T-helper 2 cell treated with Interferon-gamma antibody and Interleukin-4, amounts not matched to agents 5 μg/mL and 100 μg/mL, for 36 hours (primary cell): Measurements from ENCODE around the gene UBE2O.

Source experiments
- DNase-seq: peaks from one replicate; pipeline ENCODE4 v3.0.0; 2021; ENCODE audit warnings: low spot score
- H3K27ac Mint-ChIP-seq: one replicate; pipeline ENCODE4 v1.8.0; 2021; ENCODE audit warnings: mild to moderate bottlenecking, mixed read lengths
- H3K27me3 Mint-ChIP-seq: one replicate; pipeline ENCODE4 v1.8.0; 2021; ENCODE audit warnings: low read depth, mixed read lengths
- H3K36me3 Mint-ChIP-seq: one replicate; pipeline ENCODE4 v1.8.0; 2021; ENCODE audit warnings: low read depth, mixed read lengths
- H3K4me1 Mint-ChIP-seq: one replicate; pipeline ENCODE4 v1.8.0; 2021; ENCODE audit warnings: low read depth, mixed read lengths
- H3K4me3 Mint-ChIP-seq: one replicate; pipeline ENCODE4 v1.8.0; 2022; ENCODE audit warnings: mild to moderate bottlenecking, moderate library complexity, mixed read lengths
- H3K9me3 Mint-ChIP-seq: one replicate; pipeline ENCODE4 v1.8.0; 2021; ENCODE audit warnings: mixed read lengths

UBE2O gene

GRCh38 chr17:76432004-76432403 is 20.9 kb downstream of the UBE2O start:
- Mint-ChIP-seq H3K36me3 (peaks cover 3% of the 10 kb centered on the region), H3K27ac (no peak overlapping the region), H3K9me3 (no peaks in the 10 kb centered on the region), H3K4me3 (no peak overlapping the region), H3K27me3 (no peaks in the 10 kb centered on the region), H3K4me1 (peaks cover 7% of the 10 kb centered on the region)
- no peak for DNase-seq

GRCh38 chr17:76431509-76431908 is 21.4 kb downstream of the UBE2O start:
- no peak for DNase-seq
- Mint-ChIP-seq H3K36me3 (peaks cover 3% of the 10 kb centered on the region), H3K4me1 (peaks cover 7% of the 10 kb centered on the region), H3K9me3 (no peaks in the 10 kb centered on the region), H3K4me3 (no peak overlapping the region), H3K27ac (no peak overlapping the region), H3K27me3 (no peaks in the 10 kb centered on the region)

GRCh38 chr17:76428511-76428910 is 24.4 kb downstream of the UBE2O start:
- no peak for DNase-seq
- Mint-ChIP-seq H3K9me3 (no peaks in the 10 kb centered on the region), H3K4me3 (no peak overlapping the region), H3K4me1 (peaks cover 7% of the 10 kb centered on the region), H3K27ac (no peak overlapping the region), H3K27me3 (no peaks in the 10 kb centered on the region), H3K36me3 (peaks cover 3% of the 10 kb centered on the region)

- H3K4me3 Mint-ChIP-seq, result no peak overlapping the region
- H3K27me3 Mint-ChIP-seq, result no peaks in the 10 kb centered on the region
- DNase-seq, result no peak
- peaks cover 3% of the 10 kb centered on the region for H3K36me3 Mint-ChIP-seq
- H3K4me1 Mint-ChIP-seq, result peaks cover 6% of the 10 kb centered on the region
- H3K27ac Mint-ChIP-seq, result no peak overlapping the region
- no peaks in the 10 kb centered on the region for H3K9me3 Mint-ChIP-seq
Measured at GRCh38 chr17:76427501-76428231, 25.3 kb downstream of the UBE2O start.

GRCh38 chr17:76426853-76427252 is 26.1 kb downstream of the UBE2O start:
- Mint-ChIP-seq H3K36me3 (peaks cover 3% of the 10 kb centered on the region), H3K4me1 (peaks cover 4% of the 10 kb centered on the region), H3K4me3 (no peak overlapping the region), H3K9me3 (no peaks in the 10 kb centered on the region), H3K27me3 (no peaks in the 10 kb centered on the region), H3K27ac (no peak overlapping the region)
- DNase-seq, result no peak

- no peaks in the 10 kb centered on the region for H3K9me3 Mint-ChIP-seq
- H3K36me3 Mint-ChIP-seq, result no peaks in the 10 kb centered on the region
- no peak overlapping the region for H3K4me3 Mint-ChIP-seq
- no peak for DNase-seq
- H3K27me3 Mint-ChIP-seq, result no peaks in the 10 kb centered on the region
- H3K4me1 Mint-ChIP-seq, result peaks cover 2% of the 10 kb centered on the region
- H3K27ac Mint-ChIP-seq, result no peak overlapping the region
Measured at GRCh38 chr17:76422860-76423259, 30.1 kb downstream of the UBE2O start.

- Mint-ChIP-seq H3K9me3 (no peaks in the 10 kb centered on the region), H3K4me3 (no peak overlapping the region), H3K36me3 (no peaks in the 10 kb centered on the region), H3K27ac (no peak overlapping the region), H3K27me3 (no peaks in the 10 kb centered on the region), H3K4me1 (peaks cover 2% of the 10 kb centered on the region)
- no peak for DNase-seq
Measured at GRCh38 chr17:76422406-76422805, 30.5 kb downstream of the UBE2O start.

- Mint-ChIP-seq H3K4me3 (no peak overlapping the region), H3K36me3 (no peaks in the 10 kb centered on the region), H3K27ac (no peak overlapping the region), H3K4me1 (no peaks in the 10 kb centered on the region), H3K27me3 (no peaks in the 10 kb centered on the region), H3K9me3 (no peaks in the 10 kb centered on the region)
- no peak for DNase-seq
Measured at GRCh38 chr17:76421044-76421407, 31.9 kb downstream of the UBE2O start.

- H3K27ac Mint-ChIP-seq, result no peak overlapping the region
- DNase-seq, result no peak
- no peaks in the 10 kb centered on the region for H3K36me3 Mint-ChIP-seq
- H3K4me3 Mint-ChIP-seq, result no peak overlapping the region
- H3K4me1 Mint-ChIP-seq, result no peaks in the 10 kb centered on the region
- H3K9me3 Mint-ChIP-seq, result no peaks in the 10 kb centered on the region
- no peaks in the 10 kb centered on the region for H3K27me3 Mint-ChIP-seq
Measured at GRCh38 chr17:76420356-76421043, 32.5 kb downstream of the UBE2O start.

GRCh38 chr17:76419576-76420260 is 33.2 kb downstream of the UBE2O start:
- no peaks in the 10 kb centered on the region for H3K27me3 Mint-ChIP-seq
- no peak for DNase-seq
- no peaks in the 10 kb centered on the region for H3K4me1 Mint-ChIP-seq
- H3K36me3 Mint-ChIP-seq, result no peaks in the 10 kb centered on the region
- no peaks in the 10 kb centered on the region for H3K9me3 Mint-ChIP-seq
- H3K4me3 Mint-ChIP-seq, result no peak overlapping the region
- H3K27ac Mint-ChIP-seq, result no peak overlapping the region

GRCh38 chr17:76417499-76418143 is 35.3 kb downstream of the UBE2O start:
- H3K9me3 Mint-ChIP-seq, result no peaks in the 10 kb centered on the region
- H3K27me3 Mint-ChIP-seq, result no peaks in the 10 kb centered on the region
- peak overlapping the region; percentile 42 for H3K27ac Mint-ChIP-seq
- no peak for DNase-seq
- no peak overlapping the region for H3K4me3 Mint-ChIP-seq
- H3K36me3 Mint-ChIP-seq, result no peaks in the 10 kb centered on the region
- no peaks in the 10 kb centered on the region for H3K4me1 Mint-ChIP-seq

- Mint-ChIP-seq H3K27ac (no peak overlapping the region), H3K36me3 (no peaks in the 10 kb centered on the region), H3K4me3 (no peak overlapping the region), H3K27me3 (no peaks in the 10 kb centered on the region), H3K9me3 (no peaks in the 10 kb centered on the region), H3K4me1 (no peaks in the 10 kb centered on the region)
- DNase-seq, result no peak
Measured at GRCh38 chr17:76416899-76417298, 36.1 kb downstream of the UBE2O start.

- no peak overlapping the region for H3K4me3 Mint-ChIP-seq
- H3K4me1 Mint-ChIP-seq, result no peaks in the 10 kb centered on the region
- no peaks in the 10 kb centered on the region for H3K36me3 Mint-ChIP-seq
- H3K27ac Mint-ChIP-seq, result no peak overlapping the region
- no peak for DNase-seq
- no peaks in the 10 kb centered on the region for H3K27me3 Mint-ChIP-seq
- no peaks in the 10 kb centered on the region for H3K9me3 Mint-ChIP-seq
Measured at GRCh38 chr17:76416457-76416856, 36.5 kb downstream of the UBE2O start.

- no peaks in the 10 kb centered on the region for H3K27me3 Mint-ChIP-seq
- no peaks in the 10 kb centered on the region for H3K9me3 Mint-ChIP-seq
- no peak overlapping the region for H3K27ac Mint-ChIP-seq
- H3K4me3 Mint-ChIP-seq, result no peak overlapping the region
- no peaks in the 10 kb centered on the region for H3K36me3 Mint-ChIP-seq
- no peak for DNase-seq
- no peaks in the 10 kb centered on the region for H3K4me1 Mint-ChIP-seq
Measured at GRCh38 chr17:76415786-76416185, 37.2 kb downstream of the UBE2O start.
